Mucosa of gallbladder (tissue), 1 donor: ENCODE data around the gene CALCA. TPM values are rescaled to one million over a fixed set of nuclear protein-coding genes. Genes with fewer than 3 reads are reported as not detected.

Source experiments
- DNase-seq: peaks from one replicate; pipeline ENCODE4 v3.0.0-alpha.2; 2020; ENCODE audit warnings: low spot score
- total RNA-seq: library from RNA; stranded (reverse); gene quantifications from one replicate; pipeline ENCODE4 v1.2.1, GENCODE V29; 2021
- donor health status: DM: no; HTN: no; CAD: no.

Gene CALCA
- total RNA-seq, 1 donor from 2014 or later, result not detected

- DNase-seq, result no peak
Observed at GRCh38 chr11:14942745-14943144, 29.4 kb downstream of the CALCA start.

- no peak for DNase-seq
Observed at GRCh38 chr11:14938936-14939335, 33.2 kb downstream of the CALCA start.

GRCh38 chr11:14934641-14935351, 37.4 kb downstream of the CALCA start:
- no peak for DNase-seq

GRCh38 chr11:14932447-14932846, 39.7 kb downstream of the CALCA start:
- no peak for DNase-seq

GRCh38 chr11:14930369-14930768, 41.8 kb downstream of the CALCA start:
- DNase-seq, result no peak

GRCh38 chr11:14927146-14927545, 45.0 kb downstream of the CALCA start:
- DNase-seq, result no peak

GRCh38 chr11:14924318-14924717, 47.8 kb downstream of the CALCA start:
- DNase-seq, result no peak

Other genes starting within 250 kb of the CALCA start
- gene CYP2R1, start 80.1 kb downstream of the CALCA start, total RNA-seq, result 9.6 TPM
- gene CALCB, start 101.2 kb upstream of the CALCA start, total RNA-seq, result not detected
- gene INSC, start 142.6 kb upstream of the CALCA start, total RNA-seq, result 1.2 TPM